Measurements from ENCODE around the gene YDJC. TPM values are rescaled to one million over a fixed set of nuclear protein-coding genes. Genes with fewer than 3 reads are reported as not detected.
A peak's percentile ranks its signal among the peaks of the same experiment; 100 is the strongest.

Gene YDJC
- total and polyA plus RNA-seq, 2 of the 13 experiments (the other 11 are each of a cell fraction or from before 2014, with no cell fraction given): 15.3 to 32.0 TPM

- TF ChIP-seq MAFG (CRISPR knock-in tag; IDR thresholded peaks at IDR 0.05) (no peak), RELA (CRISPR knock-in tag; IDR thresholded peaks at IDR 0.05) (no peak), ZGPAT (CRISPR knock-in tag; IDR thresholded peaks at IDR 0.05) (peak; percentile 74), ZNF33A (CRISPR knock-in tag; IDR thresholded peaks at IDR 0.05; ENCODE audit: borderline replicate concordance) (no peak), ELF3 (CRISPR knock-in tag; IDR thresholded peaks at IDR 0.05) (no peak), CHD2 (IDR thresholded peaks at IDR 0.05; ENCODE audit: low read depth, low read length) (no peak), FOXA3 (CRISPR knock-in tag; IDR thresholded peaks at IDR 0.05) (no peak; the same call in 1 of the 2 replicates), ZNF614 (CRISPR knock-in tag; IDR thresholded peaks at IDR 0.05; ENCODE audit: borderline replicate concordance) (no peak), FOXA1 (IDR thresholded peaks at IDR 0.05) (no peak), FOXA1 (CRISPR knock-in tag; IDR thresholded peaks at IDR 0.05) (0 out of 2 replicates have a peak, but pooled peaks have one; percentile 4), BCL6 (CRISPR knock-in tag; IDR thresholded peaks at IDR 0.05) (0 out of 2 replicates have a peak, but pooled peaks have one; percentile 19), TBL1XR1 (IDR thresholded peaks at IDR 0.05; ENCODE audit: borderline replicate concordance, low read length, partially characterized antibody) (no peak), ZFP36 (IDR thresholded peaks at IDR 0.05; ENCODE audit: borderline replicate concordance, low read depth, low read length, partially characterized antibody) (no peak), ZNF619 (CRISPR knock-in tag; IDR thresholded peaks at IDR 0.05) (no peak; the same call in 1 of the 2 replicates), PAXIP1 (CRISPR knock-in tag; conservative IDR thresholded peaks at IDR 0.05) (no peak), ZBTB3 (CRISPR knock-in tag; IDR thresholded peaks at IDR 0.05; ENCODE audit: borderline replicate concordance, low read depth) (no peak; the same call in 1 of the 2 replicates), ZNF616 (CRISPR knock-in tag; IDR thresholded peaks at IDR 0.05; ENCODE audit: low read depth) (no peak), HMG20B (CRISPR knock-in tag; conservative IDR thresholded peaks at IDR 0.05) (no peak), FOXJ3 (CRISPR knock-in tag; IDR thresholded peaks at IDR 0.05; ENCODE audit: borderline replicate concordance) (no peak), PAWR (CRISPR knock-in tag; IDR thresholded peaks at IDR 0.05; ENCODE audit: borderline replicate concordance) (no peak), KDM1A (CRISPR knock-in tag; IDR thresholded peaks at IDR 0.05) (peak; percentile 28; the same call in 1 of the 2 replicates), ZMAT5 (CRISPR knock-in tag; IDR thresholded peaks at IDR 0.05; ENCODE audit: borderline replicate concordance, low read depth) (no peak), ZNF333 (CRISPR knock-in tag; IDR thresholded peaks at IDR 0.05; ENCODE audit: borderline replicate concordance) (no peak), ZNF672 (CRISPR knock-in tag; IDR thresholded peaks at IDR 0.05) (no peak)
These were observed 27.7 kb upstream of the YDJC start (continued) for GRCh38 chr22:21657360-21658032.
